Renal cortical epithelial cell (primary cell): ENCODE results near the gene CHRNB2. TPM values are rescaled to one million over a fixed set of nuclear protein-coding genes. Genes with fewer than 3 reads are reported as not detected.

ENCODE experiments used
- DNase-seq: peaks from one replicate; pipeline ENCODE4 v3.0.0-alpha.2; 2011; ENCODE audit warnings: low read depth
- total RNA-seq: library from RNA; depleted of rRNA; stranded (reverse); fragments of >200 nt; gene quantifications from 2 replicates; pipeline ENCODE4 v1.2.3, GENCODE V29; 2014

Gene CHRNB2
- total RNA-seq, 1 donor from 2014 or later = 0.55 TPM

DNA sequence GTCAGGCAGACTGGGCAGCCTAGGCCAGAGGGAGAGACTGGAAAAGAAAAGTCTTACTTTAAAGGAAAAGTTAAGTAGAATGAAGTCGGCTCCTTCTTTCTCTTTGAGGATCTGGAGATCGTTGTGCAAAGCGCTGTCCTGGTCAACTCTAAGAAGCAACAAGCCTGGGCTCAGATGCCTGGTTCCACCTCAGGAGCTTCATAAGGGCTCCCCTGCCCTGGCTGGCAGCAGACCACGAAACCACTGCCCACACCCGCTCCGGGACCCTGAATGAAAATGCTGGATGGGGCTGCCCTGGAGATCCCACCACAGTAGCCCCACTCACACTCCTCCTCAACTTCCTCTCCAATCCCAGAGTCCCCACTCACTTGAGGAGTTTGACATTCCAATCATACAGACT, 15.5 kb upstream of the CHRNB2 start:
- DNase-seq = no peak

DNA sequence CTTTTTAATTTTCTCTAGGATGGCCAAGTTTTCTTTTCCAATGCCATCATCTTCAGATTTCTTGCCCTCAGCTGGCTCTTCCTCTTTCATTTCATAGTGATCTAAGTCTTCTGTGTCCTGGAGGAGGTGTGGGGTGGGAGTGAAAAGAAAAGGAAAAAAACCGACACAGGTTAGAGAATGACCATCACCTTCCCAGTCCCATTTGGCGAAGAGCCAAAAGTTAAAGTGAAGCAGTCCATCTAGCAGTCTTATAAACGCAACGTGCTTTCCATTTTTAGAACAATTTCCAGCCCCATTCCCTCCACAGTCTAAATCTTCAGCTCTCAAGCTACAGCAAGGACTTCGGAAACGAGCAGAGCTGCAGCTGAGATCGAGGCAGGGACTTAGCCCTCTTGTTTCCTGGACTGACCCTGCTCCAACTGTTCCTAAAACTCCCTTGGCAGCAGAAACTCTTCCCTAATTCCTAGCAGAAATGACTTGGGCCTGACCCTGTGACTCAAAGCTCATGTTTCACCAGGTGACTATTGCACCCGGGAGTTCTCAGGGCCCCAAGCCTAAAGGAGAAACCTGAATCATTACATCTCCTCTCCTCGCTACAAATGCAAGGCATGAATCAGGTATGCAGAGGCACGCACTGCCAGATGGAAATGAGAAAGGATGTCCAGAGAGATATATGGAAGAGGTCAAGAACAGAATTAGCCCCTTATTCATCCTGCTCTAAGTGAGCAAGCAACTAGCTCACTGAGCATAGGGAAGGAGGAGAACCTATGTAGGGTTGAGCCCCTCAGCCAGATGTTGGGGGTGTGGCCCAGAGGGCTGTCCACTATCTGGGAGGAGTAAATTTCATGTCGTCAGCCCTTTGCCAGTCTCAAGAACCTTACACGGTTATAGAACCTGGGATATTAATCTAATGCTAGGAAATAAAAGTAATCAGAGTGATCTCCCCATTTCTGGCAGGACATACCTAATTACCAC, 14.2 kb upstream of the CHRNB2 start:
- peak; percentile 40 for DNase-seq

DNA sequence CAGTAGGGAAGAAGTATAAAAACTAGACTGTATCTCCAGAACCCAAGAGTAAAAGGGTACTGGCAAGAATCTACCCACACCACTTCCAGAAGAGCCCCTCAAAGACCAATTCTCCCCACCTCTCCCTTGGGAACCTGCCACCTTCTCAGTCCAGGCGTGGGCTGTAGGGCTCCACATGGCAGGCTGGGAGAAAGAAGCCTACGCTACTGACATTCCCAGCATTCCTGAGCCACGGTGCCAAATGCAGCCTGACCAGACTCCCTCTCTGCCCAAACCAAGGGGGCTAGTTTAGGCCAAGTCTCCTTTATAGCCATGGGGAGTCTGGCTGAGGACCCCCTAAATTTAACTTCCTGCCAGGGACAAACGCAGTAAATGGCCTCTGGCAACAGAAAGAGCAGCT, 11.2 kb upstream of the CHRNB2 start:
- DNase-seq = peak; percentile 41

DNA sequence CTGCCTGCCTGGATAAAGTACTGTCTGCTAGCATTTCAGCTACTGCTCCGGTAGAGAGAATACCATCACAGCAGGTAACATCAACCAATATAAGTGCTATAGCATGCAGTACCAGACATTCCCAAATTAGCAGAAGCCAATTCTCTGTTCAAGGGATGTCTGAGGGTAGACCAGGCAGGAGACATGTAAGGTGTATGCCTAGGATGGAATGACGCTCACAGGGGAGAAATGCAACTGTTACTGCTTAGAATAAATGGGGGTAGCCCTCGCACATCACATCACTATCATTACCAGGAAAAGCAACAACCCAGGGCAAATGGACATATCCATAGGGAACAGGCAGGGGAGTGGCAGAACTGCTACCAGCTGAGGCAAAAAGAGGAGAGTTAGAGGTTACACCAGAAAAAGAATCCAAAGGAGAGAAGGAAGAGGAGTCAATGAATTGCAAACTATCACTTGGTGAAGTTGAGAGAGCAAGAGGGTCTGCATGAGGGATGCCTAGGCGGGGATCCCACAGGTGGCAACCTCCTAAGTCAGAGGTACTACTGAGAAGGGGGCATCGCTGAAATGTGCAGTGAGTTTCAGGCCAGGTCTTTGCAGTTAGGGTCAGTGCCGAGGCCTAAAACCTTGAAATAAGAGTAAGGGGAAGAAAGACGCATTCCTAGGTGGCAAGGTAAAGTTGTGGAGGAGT, 10.2 kb upstream of the CHRNB2 start:
- no peak for DNase-seq

GRCh38 chr1:154557939-154558719, 9.4 kb upstream of the CHRNB2 start, which contains the start of gene UBE2Q1:
Gene UBE2Q1, minus strand, starts transcription at chr1:154558662. Its CDS starts 109 bp downstream, at chr1:154558553.
- no peak for DNase-seq

GRCh38 chr1:154558720-154559465, 8.7 kb upstream of the CHRNB2 start:
- DNase-seq = peak; percentile 90

DNA sequence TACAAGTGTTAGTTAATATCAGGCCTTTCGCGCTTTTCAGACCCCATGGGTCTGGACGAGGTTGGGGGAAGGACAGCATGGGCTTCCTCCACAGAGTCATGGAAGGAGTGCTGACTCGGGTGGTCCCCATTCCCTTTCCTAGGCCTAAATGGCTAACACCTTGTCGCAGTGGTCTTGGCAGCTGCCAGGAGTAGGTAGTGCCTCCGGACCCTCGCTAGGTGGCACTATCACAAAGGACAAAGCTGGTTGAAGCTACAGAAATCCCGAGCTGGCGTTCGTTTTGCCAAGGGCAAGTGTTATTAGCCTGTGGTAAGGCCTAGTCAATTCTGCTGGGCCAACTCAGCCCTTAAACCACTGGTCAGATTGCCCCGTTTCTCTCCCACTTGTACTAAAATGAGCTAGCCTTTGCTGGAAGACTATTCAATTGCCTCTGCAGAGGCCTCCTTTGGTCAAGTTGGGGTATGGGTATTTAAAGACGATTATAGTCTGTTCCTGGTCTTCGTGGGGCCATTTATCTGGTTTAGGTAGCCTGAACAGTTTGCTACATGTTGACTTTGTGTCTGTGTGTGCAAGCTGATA, 8.0 kb upstream of the CHRNB2 start:
- DNase-seq = peak; percentile 85

GRCh38 chr1:154565876-154566275, 1.7 kb upstream of the CHRNB2 start:
- no peak for DNase-seq

DNA sequence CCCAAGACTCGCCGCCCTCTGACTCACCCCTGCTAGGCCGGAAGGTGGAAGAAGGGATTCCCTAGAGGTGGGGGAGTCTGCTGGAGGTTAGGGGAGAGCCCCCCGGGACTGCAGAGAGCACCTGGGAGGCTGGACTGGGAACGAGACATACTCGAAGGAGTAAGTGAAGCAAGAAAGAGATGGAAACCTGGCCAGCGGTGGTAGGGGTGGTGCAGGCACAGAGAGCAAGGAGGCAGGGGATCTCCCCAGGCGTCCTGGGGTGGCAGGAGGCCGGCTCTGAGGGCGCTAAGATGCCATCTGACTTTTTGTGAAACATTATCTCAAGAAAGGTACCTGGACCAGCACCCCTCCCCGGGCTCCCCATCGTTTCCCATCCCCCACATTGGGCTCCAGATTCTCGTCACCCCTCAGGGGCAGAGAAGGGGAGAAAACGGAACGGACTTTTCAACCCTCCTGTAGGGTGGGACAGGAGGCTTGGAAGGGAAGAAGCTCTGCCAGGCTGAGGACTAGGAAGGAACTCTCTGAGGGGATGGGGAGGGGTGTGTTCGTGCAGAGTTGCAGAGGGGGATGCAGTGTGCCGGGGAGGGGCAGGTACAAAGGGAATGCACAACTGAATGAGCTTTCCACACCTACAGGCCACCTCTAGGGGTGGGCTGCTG, 708 bp downstream of the CHRNB2 start:
- DNase-seq = no peak

DNA sequence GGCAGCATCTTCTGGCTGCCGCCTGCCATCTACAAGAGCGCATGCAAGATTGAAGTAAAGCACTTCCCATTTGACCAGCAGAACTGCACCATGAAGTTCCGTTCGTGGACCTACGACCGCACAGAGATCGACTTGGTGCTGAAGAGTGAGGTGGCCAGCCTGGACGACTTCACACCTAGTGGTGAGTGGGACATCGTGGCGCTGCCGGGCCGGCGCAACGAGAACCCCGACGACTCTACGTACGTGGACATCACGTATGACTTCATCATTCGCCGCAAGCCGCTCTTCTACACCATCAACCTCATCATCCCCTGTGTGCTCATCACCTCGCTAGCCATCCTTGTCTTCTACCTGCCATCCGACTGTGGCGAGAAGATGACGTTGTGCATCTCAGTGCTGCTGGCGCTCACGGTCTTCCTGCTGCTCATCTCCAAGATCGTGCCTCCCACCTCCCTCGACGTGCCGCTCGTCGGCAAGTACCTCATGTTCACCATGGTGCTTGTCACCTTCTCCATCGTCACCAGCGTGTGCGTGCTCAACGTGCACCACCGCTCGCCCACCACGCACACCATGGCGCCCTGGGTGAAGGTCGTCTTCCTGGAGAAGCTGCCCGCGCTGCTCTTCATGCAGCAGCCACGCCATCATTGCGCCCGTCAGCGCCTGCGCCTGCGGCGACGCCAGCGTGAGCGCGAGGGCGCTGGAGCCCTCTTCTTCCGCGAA, 3.8 kb downstream of the CHRNB2 start:
- DNase-seq = no peak

DNA sequence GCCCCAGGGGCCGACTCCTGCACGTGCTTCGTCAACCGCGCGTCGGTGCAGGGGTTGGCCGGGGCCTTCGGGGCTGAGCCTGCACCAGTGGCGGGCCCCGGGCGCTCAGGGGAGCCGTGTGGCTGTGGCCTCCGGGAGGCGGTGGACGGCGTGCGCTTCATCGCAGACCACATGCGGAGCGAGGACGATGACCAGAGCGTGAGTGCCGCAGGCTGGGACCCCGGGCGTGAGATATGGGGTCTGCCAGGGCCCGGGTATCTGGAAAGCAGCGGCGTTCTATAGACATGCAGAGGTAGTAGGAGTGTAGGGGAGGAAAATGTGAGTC, 4.3 kb downstream of the CHRNB2 start:
- no peak for DNase-seq

DNA sequence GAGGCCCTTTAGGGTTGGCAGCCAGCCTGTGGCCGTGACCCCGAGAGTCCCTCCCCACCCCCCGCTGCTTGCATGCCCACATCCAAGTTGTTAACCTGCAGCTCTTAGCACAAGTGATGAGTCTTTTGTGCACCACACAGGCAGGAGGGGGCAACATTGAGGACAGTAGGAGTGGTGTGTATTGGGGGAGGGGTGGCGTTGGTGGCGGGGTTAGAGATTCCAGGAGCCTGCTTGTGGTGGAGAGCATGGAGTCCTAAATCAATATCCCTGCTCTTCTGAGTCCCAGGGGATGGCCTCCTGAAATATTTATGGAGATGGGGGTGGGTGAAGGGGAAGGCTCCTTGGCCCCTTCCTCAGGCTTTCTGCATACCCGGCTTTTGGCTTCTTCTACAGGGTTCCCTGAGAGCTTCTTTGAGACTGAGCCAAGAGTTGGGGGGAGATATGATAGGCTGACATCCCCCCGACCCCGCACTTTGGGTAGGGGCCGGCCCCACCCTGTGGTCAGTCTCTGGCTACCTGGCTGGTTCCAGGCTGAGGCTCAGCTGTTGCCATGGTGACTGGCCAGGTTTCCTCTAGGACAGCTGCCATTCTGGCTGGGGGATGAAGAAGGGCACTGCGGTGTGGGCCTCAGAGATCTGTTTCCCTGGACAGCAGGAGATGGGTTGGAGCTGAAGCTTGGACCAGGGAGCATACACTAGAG, 5.0 kb downstream of the CHRNB2 start:
- DNase-seq = no peak

DNA sequence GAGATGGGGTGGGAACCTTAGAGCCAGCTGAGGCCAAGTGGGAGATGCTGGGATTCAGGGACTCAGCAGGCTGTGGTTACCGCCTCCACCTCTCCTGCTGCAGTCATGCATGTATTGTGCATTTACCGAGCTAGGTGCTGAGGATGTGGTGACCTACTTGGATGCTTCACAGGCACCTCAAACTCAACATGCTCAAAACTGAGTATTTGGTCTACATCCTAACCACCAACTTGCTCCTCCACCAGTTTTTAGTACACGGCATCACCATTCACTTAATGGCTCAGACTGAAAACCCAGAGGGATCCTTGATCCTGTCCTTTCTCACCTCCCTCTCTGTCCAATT, 5.6 kb downstream of the CHRNB2 start:
- no peak for DNase-seq

DNA sequence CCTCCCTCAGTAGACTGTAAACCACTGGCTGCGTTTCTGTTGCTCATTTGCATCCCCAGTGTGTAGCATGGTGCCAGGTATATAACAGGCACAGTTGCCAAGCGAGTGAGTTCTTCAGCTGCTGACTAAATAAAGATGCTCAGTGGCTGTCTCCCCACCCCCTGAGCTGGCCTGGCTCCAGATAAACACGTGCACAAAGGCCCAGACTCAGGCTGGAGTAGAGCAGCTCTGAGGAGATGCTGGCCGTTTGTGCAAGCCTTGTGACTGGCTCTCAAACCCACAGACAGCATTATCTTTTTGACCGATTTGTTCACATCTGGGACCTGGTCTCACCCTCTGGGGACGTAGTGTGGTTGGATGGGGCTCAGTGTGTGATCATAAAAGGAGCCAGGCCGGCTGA, 7.1 kb downstream of the CHRNB2 start:
- no peak for DNase-seq

DNA sequence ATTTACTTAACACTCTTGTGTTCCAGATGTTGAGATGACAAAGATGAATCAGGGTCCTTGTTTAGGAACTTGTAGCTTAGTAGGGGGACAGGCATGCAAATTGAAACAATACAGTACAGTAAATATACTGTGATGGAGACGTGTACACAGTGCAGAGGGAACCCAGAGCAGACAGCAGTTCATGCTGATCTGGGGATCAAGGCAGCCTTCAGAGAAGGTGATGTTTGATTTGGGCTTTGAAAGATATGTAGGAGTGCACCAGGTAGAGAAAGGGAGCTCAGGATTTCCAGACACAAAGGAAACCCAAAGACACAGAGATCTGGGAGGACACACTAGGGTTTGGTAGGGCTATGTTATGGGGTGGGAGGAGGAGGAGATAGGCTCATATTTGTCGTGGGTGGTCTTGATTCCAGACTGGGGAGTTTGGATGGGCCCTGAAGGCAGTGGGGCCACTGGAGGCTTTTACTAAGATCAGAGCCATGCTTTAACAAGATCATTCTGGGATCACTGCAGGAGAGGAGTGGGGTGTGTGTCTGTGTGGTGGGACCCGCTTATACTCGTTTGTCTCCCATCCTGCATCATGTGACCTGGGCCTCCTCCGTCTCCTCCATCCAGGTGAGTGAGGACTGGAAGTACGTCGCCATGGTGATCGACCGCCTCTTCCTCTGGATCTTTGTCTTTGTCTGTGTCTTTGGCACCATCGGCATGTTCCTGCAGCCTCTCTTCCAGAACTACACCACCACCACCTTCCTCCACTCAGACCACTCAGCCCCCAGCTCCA, 7.8 kb downstream of the CHRNB2 start:
- DNase-seq = no peak

DNA sequence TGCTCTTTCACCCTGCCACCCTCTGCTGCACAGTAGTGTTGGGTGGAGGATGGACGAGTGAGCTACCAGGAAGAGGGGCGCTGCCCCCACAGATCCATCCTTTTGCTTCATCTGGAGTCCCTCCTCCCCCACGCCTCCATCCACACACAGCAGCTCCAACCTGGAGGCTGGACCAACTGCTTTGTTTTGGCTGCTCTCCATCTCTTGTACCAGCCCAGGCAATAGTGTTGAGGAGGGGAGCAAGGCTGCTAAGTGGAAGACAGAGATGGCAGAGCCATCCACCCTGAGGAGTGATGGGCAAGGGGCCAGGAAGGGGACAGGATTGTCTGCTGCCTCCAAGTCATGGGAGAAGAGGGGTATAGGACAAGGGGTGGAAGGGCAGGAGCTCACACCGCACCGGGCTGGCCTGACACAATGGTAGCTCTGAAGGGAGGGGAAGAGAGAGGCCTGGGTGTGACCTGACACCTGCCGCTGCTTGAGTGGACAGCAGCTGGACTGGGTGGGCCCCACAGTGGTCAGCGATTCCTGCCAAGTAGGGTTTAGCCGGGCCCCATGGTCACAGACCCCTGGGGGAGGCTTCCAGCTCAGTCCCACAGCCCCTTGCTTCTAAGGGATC, 8.5 kb downstream of the CHRNB2 start:
- no peak for DNase-seq

DNA sequence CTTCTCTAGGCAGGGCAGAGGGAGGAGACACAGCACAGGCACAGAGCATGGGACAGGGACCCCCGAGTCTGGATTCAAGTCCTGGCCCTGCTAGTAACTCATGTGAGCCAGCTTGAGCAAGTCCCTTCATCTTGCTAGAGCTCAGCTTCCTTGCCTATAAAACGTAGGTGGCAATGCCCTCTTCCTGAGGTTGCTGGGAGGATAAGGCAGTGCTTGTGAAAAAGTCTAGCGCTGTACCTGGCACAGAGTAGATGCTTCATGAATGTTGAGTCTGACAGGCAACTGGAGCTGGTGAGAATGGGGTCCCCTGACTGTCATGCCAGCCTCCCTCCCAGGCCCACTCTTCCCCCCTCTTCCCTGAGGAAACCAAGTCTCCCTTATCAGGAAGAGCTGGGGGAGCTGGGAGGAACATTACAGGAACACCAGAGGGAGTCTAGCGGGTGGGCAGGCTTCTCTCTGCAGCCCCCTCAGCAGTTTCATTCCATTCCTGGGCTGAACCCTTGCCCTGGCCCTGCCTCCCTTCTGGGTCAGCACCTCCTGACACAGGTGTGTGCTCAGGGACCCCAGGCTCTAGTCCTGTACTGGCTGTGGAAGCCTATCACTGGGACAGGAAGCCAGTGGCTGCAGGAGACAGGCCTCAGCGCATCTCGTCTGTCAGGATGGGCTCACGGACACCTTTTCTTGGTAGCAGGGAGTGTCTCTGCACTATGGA, 9.9 kb downstream of the CHRNB2 start:
- DNase-seq = no peak

DNA sequence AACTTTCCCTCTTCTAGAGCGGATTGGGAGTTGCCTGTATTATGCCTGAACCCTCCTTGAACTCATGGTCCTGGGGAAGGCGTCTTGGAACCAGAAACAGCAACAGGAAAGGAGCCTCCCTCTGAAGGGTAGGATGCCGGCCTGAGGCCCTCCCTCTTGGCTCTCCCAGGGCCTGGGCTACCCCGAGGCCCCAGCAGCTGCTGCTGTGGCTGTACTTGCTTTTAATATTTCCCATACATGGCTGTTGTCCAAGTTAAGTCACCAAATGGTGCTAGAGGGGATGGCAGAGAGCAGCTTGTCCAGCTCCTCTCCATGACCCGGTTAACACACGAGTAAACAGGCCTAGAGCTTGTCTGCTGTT, 10.5 kb downstream of the CHRNB2 start:
- DNase-seq = no peak
